ENCODE measurements around the gene NEMF. TPM values are rescaled to one million over a fixed set of nuclear protein-coding genes. Genes with fewer than 3 reads are reported as not detected.

Gene NEMF
- total RNA-seq, 1 experiment from 2014 or later, result 54.0 TPM

DNA sequence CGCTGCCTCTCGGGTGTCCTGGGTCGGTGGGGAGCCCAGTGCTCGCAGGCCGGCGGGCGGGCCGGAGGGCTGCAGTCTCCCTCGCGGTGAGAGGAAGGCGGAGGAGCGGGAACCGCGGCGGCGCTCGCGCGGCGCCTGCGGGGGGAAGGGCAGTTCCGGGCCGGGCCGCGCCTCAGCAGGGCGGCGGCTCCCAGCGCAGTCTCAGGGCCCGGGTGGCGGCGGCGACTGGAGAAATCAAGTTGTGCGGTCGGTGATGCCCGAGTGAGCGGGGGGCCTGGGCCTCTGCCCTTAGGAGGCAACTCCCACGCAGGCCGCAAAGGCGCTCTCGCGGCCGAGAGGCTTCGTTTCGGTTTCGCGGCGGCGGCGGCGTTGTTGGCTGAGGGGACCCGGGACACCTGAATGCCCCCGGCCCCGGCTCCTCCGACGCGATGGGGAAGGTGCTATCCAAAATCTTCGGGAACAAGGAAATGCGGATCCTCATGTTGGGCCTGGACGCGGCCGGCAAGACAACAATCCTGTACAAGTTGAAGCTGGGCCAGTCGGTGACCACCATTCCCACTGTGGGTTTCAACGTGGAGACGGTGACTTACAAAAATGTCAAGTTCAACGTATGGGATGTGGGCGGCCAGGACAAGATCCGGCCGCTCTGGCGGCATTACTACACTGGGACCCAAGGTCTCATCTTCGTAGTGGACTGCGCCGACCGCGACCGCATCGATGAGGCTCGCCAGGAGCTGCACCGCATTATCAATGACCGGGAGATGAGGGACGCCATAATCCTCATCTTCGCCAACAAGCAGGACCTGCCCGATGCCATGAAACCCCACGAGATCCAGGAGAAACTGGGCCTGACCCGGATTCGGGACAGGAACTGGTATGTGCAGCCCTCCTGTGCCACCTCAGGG is 41.0 kb upstream of the NEMF start:
- peak; percentile 36 for DNase-seq

DNA sequence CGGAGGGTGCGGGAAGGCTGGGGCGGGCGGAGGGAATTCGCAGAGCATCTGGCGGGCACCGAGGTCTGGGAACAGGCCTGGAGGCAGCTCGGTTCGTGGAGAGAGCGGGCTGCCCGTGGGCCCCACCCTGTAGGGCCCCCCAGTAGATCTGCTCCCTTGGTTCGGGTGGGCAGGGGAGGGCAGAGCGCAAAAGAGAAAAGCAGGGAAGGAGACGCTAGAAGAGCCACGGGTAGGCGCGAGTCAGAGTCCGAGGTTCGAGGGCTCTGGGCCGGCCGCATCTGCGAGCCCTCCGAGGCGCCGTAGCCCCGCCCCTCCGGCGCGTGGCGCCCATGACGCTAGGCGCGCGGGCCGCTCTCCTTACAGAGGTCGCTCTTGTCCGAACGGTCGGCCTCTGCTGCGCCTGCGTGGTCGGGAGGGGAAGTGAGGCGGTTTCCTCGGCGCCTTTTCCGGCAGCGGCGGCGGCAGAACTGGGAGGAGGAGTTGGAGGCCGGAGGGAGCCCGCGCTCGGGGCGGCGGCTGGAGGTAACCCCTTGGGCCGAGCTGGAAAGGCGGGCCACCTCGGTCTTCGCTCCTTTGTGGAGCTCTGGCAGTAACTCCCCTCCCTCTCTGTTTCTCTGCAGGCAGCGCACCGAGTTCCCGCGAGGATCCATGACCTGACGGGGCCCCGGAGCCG is 40.2 kb upstream of the NEMF start, which contains the start of gene ARF6:
ARF6 (plus strand) TSS at position 447 of the 673 bp plus-strand sequence. CDS start 655 bp downstream, outside the sequence.
- Histone ChIP-seq H4K20me1 (ENCODE audit: low read length) (peaks cover 43% of the 10 kb centered on the region), H2AFZ (ENCODE audit: low read length) (peak within 1 kb of the TSS; percentile 74), H3K4me2 (ENCODE audit: low read length) (peak within 1 kb of the TSS; percentile 91), H3K9ac (ENCODE audit: low read length) (peak within 1 kb of the TSS; percentile 100), H3K27ac (ENCODE audit: low read length) (peak within 1 kb of the TSS; percentile 94), H3K9me2 (replicated peaks; ENCODE audit: low read length) (no peaks in the 10 kb centered on the region), H3F3A (ENCODE audit: low read length, unreplicated experiment) (peaks cover 6% of the 10 kb centered on the region), H3K4me1 (ENCODE audit: insufficient read depth, low read length) (peaks cover 24% of the 10 kb centered on the region), H3K9me3 (ENCODE audit: low read length) (no peaks in the 10 kb centered on the region), H3K79me2 (ENCODE audit: low read length) (peaks cover 61% of the 10 kb centered on the region), H3K36me3 (ENCODE audit: low read depth, low read length) (peaks cover 32% of the 10 kb centered on the region), H3K4me3 (ENCODE audit: low read length) (peak within 1 kb of the TSS; percentile 91), H3K27me3 (ENCODE audit: low read length) (no peaks in the 10 kb centered on the region)
- DNase-seq (peak; percentile 99), ATAC-seq (peak; percentile 81)
- no TSS peak for BruUV-seq (replicated peaks)
- CTCF ChIA-PET, result interaction anchor here (0.5 to 1.4 kb wide), 7 partner anchors 13 to 420 kb away, joined by 3 to 5 read pairs (median 3); partner anchors contain the start of genes DMAC2L and L2HGDH
- TF ChIP-seq, protein P1, sequence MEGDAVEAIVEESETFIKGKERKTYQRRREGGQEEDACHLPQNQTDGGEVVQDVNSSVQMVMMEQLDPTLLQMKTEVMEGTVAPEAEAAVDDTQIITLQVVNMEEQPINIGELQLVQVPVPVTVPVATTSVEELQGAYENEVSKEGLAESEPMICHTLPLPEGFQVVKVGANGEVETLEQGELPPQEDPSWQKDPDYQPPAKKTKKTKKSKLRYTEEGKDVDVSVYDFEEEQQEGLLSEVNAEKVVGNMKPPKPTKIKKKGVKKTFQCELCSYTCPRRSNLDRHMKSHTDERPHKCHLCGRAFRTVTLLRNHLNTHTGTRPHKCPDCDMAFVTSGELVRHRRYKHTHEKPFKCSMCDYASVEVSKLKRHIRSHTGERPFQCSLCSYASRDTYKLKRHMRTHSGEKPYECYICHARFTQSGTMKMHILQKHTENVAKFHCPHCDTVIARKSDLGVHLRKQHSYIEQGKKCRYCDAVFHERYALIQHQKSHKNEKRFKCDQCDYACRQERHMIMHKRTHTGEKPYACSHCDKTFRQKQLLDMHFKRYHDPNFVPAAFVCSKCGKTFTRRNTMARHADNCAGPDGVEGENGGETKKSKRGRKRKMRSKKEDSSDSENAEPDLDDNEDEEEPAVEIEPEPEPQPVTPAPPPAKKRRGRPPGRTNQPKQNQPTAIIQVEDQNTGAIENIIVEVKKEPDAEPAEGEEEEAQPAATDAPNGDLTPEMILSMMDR (conservative IDR thresholded peaks at IDR 0.05; ENCODE audit: low read depth, low read length), result no peak
- TF ChIP-seq EZH2phosphoT487 (IDR thresholded peaks at IDR 0.05; ENCODE audit: borderline replicate concordance, low read length) (no peak), EZH2 (IDR thresholded peaks at IDR 0.05; ENCODE audit: low read length, unreplicated experiment) (no peak)
- POLR2A ChIA-PET (ENCODE audit: unreplicated experiment), result interaction anchor here (0.6 to 1.3 kb wide), 9 partner anchors 15 to 278 kb away, joined by 3 to 28 read pairs (median 5); no protein-coding TSS in a partner anchor
- intact Hi-C loops (cut with micrococcal nuclease), result loop anchor here (1.0 to 2.0 kb wide), 5 partner anchors 16 to 213 kb away; no protein-coding TSS in a partner anchor

More for the DNA sequence above, 41.0 kb upstream of the NEMF start:
- TF ChIP-seq EZH2 (IDR thresholded peaks at IDR 0.05; ENCODE audit: low read length, unreplicated experiment) (no peak), EZH2phosphoT487 (IDR thresholded peaks at IDR 0.05; ENCODE audit: borderline replicate concordance, low read length) (no peak)
- TF ChIP-seq, protein P1 (conservative IDR thresholded peaks at IDR 0.05; ENCODE audit: low read depth, low read length), result no peak
- Histone ChIP-seq H3F3A (ENCODE audit: low read length, unreplicated experiment) (peaks cover 7% of the 10 kb centered on the region), H3K27ac (ENCODE audit: low read length) (peak overlapping the region; percentile 94), H3K4me3 (ENCODE audit: low read length) (peak overlapping the region; percentile 91), H3K27me3 (ENCODE audit: low read length) (no peaks in the 10 kb centered on the region), H3K9ac (ENCODE audit: low read length) (peak overlapping the region; percentile 100), H3K9me2 (replicated peaks; ENCODE audit: low read length) (no peaks in the 10 kb centered on the region), H3K36me3 (ENCODE audit: low read depth, low read length) (peaks cover 35% of the 10 kb centered on the region), H3K79me2 (ENCODE audit: low read length) (peaks cover 69% of the 10 kb centered on the region), H3K4me2 (ENCODE audit: low read length) (peak overlapping the region; percentile 91), H4K20me1 (ENCODE audit: low read length) (peaks cover 51% of the 10 kb centered on the region), H2AFZ (ENCODE audit: low read length) (peak overlapping the region; percentile 60), H3K4me1 (ENCODE audit: insufficient read depth, low read length) (peaks cover 30% of the 10 kb centered on the region), H3K9me3 (ENCODE audit: low read length) (no peaks in the 10 kb centered on the region)
- TSS peak; percentile 60 for BruUV-seq (replicated peaks)
- ChIA-PET CTCF (interaction anchor here (0.6 to 1.4 kb wide), 3 partner anchors 110 to 145 kb away, joined by 3 to 5 read pairs (median 3); no protein-coding TSS in a partner anchor), POLR2A (ENCODE audit: unreplicated experiment) (interaction anchor here (1.1 kb wide), 1 partner anchor 110 kb away, joined by 4 read pairs; no protein-coding TSS in a partner anchor)
- ATAC-seq, result peak; percentile 43
- intact Hi-C loops (cut with micrococcal nuclease), result loop anchor here (2.0 kb wide), 2 partner anchors 15 to 53 kb away; no protein-coding TSS in a partner anchor
